Karpas-422 (cell line): ENCODE results near the gene PNMA8B. TPM values are rescaled to one million over a fixed set of nuclear protein-coding genes. Genes with fewer than 3 reads are reported as not detected.

Experiments
- total RNA-seq: library from RNA; depleted of rRNA; stranded (reverse); fragments of >200 nt; shearing (Covaris generic); gene quantifications from 2 replicates; pipeline ENCODE4 v1.2.3, GENCODE V29; 2014; ENCODE audit warnings: low replicate concordance; rRNA removed

The PNMA8B gene
- total RNA-seq, 1 experiment from 2014 or later, result not detected

Other genes starting within 250 kb of the PNMA8B start
- gene HIF3A, start 198.8 kb downstream of the PNMA8B start, total RNA-seq, result not detected in 2 replicates
- gene PPP5C, start 148.8 kb downstream of the PNMA8B start, total RNA-seq, result 31.1 and 57.5 TPM in 2 replicates
- not detected in 2 replicates for gene CCDC8, start 82.3 kb downstream of the PNMA8B start, total RNA-seq
- gene PNMA8C, start 66.9 kb downstream of the PNMA8B start, total RNA-seq, result not detected in 2 replicates
- not detected in 2 replicates for gene PNMA8A, start 24.3 kb downstream of the PNMA8B start, total RNA-seq
- gene CALM3, start 105.5 kb upstream of the PNMA8B start, total RNA-seq, result 103 and 122 TPM in 2 replicates
- gene PTGIR, start 129.2 kb upstream of the PNMA8B start, total RNA-seq, result not detected in 2 replicates
- gene GNG8, start 140.3 kb upstream of the PNMA8B start, total RNA-seq, result not detected in 2 replicates
- gene DACT3, start 165.3 kb upstream of the PNMA8B start, total RNA-seq, result 0.14 and 0.19 TPM in 2 replicates
- gene PRKD2, start 221.2 kb upstream of the PNMA8B start, total RNA-seq, result 20.0 and 34.6 TPM in 2 replicates